T-helper 22 cell (primary cell): Measurements from ENCODE around the gene FAM20B.
"Not testable (repeated sequence)": the region's sequence is repeated elsewhere in the genome, so short reads cannot be mapped to it uniquely, and the experiment has no call there.

Source experiments
- DNase-seq: peaks from one replicate; pipeline ENCODE4 v3.0.0-alpha.2; 2020; ENCODE audit warnings: low read depth

The FAM20B gene, protein sequence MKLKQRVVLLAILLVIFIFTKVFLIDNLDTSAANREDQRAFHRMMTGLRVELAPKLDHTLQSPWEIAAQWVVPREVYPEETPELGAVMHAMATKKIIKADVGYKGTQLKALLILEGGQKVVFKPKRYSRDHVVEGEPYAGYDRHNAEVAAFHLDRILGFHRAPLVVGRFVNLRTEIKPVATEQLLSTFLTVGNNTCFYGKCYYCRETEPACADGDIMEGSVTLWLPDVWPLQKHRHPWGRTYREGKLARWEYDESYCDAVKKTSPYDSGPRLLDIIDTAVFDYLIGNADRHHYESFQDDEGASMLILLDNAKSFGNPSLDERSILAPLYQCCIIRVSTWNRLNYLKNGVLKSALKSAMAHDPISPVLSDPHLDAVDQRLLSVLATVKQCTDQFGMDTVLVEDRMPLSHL

GRCh38 chr1:179025125-179025974 lies at the start of gene FAM20B:
FAM20B (plus strand) TSS chr1:179025894; CDS start chr1:179043848, 17,954 bp downstream.
- DNase-seq: peak; percentile 82

GRCh38 chr1:178976541-178976940 lies 49.2 kb upstream of the FAM20B start:
- no peak for DNase-seq

- DNase-seq: no peak
Measured at GRCh38 chr1:178986204-178986603, 39.5 kb upstream of the FAM20B start.

DNA sequence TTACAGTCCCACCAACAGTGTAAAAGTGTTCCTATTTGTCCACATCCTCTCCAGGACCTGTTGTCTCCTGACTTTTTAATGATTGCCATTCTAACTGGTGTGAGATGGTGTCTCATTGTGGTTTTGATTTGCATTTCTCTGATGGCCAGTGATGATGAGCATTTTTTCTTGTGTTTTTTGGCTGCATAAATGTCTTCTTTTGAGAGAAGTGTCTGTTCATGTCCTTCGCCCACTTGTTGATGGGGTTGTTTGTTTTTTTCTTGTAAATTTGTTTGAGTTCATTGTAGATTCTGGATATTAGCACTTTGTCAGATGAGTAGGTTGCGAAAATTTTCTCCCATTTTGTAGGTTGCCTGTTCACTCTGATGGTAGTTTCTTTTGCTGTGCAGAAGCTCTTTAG lies 37.5 kb upstream of the FAM20B start:
- not testable (repeated sequence) for DNase-seq

GRCh38 chr1:178993559-178993958 lies 32.1 kb upstream of the FAM20B start:
- no peak for DNase-seq

DNA sequence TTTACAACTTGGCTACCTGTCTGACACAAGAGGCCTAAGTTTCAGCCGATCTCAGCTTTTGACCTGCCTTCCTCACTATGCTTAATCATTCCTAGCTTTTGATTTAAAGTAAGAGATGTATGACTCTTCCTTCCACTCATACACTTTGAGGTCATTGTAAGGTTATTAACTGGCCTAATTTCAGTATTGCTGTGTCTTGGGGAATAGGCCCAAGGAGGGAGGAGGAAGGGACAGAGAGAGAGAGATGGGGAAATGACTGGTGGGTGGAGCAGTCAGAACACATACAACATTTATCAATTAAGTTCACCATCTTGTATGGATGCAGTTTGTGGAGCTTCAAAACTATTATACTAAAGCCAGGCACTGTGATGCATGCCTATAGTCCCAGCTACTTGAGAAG lies 28.3 kb upstream of the FAM20B start:
- no peak for DNase-seq

- no peak for DNase-seq
Measured at GRCh38 chr1:178998295-178998694, 27.4 kb upstream of the FAM20B start.

GRCh38 chr1:178999061-178999460 lies 26.6 kb upstream of the FAM20B start:
- no peak for DNase-seq

- no peak for DNase-seq
Measured at GRCh38 chr1:179001451-179001850, 24.2 kb upstream of the FAM20B start.

- DNase-seq: not testable (repeated sequence)
Measured at GRCh38 chr1:179002064-179002463, 23.6 kb upstream of the FAM20B start.

GRCh38 chr1:179002552-179003345 lies 22.9 kb upstream of the FAM20B start:
- peak; percentile 9 for DNase-seq

GRCh38 chr1:179003512-179004066 lies 22.1 kb upstream of the FAM20B start:
- no peak for DNase-seq

GRCh38 chr1:179007233-179007632 lies 18.5 kb upstream of the FAM20B start:
- no peak for DNase-seq

DNA sequence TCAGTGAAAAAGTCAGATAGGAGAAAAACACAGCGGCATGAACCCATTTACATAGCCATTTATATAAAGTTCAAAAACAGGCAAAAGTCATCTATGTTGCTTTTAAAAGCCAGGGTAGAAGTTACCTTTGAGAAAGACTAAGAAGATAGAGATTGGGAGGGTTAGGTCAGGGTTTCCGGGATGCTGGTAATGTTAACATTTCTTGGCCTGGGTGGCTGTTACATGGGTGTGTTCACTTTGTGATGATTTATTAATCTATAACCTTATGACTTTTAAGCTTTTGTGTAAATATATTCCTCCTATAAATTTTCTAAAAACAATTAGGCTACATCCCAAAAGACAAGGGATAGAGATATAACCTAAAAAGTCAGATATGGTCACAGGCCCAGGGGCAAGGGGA lies 15.0 kb upstream of the FAM20B start:
- no peak for DNase-seq

DNA sequence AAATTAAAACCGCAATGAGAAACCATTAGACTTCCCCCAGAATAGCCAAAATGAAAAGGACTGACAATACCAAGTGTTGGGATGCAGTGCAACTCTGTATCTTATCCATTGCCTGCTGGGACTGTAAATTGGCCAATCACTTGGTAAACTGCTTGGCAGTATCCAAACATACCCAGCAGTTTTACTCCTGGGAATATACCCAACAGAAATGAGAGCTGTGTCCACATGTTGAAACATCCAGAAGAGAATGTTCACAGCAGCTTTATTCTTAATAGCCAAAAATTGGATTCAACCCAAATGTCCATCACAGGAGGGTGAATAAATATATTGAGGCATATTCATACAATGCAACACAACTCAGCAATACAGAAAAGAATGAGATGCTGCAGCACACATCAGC lies 13.7 kb upstream of the FAM20B start:
- no peak for DNase-seq

GRCh38 chr1:179014123-179014522 lies 11.6 kb upstream of the FAM20B start:
- no peak for DNase-seq

DNA sequence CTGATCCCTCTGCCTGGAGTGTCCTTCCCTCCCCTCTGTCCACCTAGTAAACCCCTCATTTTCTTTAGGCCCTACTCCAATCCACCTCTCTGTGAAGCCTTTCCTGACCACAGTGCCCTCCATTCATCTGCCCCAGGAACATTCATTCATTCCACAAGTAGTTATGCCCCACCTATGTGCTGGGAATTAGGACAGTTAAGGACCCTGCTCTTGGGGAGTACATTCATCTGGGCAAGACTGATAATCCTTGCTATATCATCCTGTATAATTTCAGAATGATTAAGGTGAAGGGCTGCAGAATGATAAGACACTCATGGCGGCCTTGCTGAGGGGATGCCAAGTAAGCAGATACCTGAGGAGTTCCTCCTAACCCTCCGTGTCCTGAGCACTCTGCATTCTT lies 10.3 kb upstream of the FAM20B start:
- no peak for DNase-seq

- no peak for DNase-seq
Measured at GRCh38 chr1:179016706-179017382, 8.8 kb upstream of the FAM20B start.

DNA sequence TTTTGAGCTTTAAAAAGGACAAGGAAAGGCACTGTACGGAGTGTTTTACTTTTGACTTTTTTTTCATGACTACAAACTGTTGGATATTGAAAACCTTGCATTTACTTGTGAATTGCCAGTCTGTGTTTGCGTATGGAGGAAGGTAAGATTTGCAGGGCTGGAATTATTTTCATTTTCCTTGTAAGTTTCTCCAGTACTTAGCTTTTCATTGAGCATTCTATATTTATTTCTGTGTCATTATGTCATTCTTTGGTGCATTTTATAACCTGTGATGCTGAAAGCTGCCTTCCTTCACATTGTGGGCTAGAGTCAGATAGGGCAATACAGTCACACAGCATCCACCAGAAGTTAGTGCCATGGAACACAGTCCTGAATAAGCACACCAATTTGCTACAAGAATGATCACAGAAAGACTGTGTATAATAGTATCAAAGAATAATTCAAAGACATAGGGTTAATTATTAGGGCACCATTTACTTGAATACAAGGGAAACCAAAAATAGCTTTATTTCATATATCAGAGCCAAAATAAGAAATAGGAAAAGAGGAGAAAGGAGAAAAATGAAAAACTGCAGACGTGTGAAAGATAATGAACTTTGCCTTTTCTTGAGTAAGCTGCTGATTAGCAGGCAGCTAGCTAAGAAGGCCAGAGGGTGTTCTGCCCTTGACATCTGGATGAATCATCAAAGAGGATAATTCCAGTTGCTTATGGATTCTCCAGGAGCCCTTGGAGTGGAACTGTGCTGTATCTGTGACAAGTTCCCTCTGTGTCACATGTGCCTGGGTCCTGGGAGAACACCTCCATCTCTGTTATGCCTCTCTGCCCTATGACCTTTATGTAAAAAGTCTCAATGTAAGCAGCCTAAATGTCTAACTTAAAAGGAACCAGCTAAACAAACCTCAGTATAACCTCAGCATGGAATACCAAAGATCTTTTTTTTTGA lies 8.0 kb upstream of the FAM20B start:
- no peak for DNase-seq

- DNase-seq: no peak
Measured at GRCh38 chr1:179021873-179022272, 3.8 kb upstream of the FAM20B start.
